Measurements from ENCODE around the gene TGM4.

GRCh38 chr3:44961888-44962287 lies 87.5 kb downstream of the TGM4 start:
- TF ChIP-seq, protein P1, sequence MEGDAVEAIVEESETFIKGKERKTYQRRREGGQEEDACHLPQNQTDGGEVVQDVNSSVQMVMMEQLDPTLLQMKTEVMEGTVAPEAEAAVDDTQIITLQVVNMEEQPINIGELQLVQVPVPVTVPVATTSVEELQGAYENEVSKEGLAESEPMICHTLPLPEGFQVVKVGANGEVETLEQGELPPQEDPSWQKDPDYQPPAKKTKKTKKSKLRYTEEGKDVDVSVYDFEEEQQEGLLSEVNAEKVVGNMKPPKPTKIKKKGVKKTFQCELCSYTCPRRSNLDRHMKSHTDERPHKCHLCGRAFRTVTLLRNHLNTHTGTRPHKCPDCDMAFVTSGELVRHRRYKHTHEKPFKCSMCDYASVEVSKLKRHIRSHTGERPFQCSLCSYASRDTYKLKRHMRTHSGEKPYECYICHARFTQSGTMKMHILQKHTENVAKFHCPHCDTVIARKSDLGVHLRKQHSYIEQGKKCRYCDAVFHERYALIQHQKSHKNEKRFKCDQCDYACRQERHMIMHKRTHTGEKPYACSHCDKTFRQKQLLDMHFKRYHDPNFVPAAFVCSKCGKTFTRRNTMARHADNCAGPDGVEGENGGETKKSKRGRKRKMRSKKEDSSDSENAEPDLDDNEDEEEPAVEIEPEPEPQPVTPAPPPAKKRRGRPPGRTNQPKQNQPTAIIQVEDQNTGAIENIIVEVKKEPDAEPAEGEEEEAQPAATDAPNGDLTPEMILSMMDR (conservative IDR thresholded peaks at IDR 0.05; ENCODE audit: low read depth in 2 of 2), result no peak
- no peak for TF ChIP-seq ETS1 (IDR thresholded peaks at IDR 0.05)
- no peak for TF ChIP-seq REST (IDR thresholded peaks at IDR 0.05; ENCODE audit: unreplicated experiment)
- no peak for TF ChIP-seq POLR2AphosphoS5 (IDR thresholded peaks at IDR 0.05; ENCODE audit: low read depth)
